Inflammatory macrophage (primary cell): ENCODE results near the gene SUSD5.
"Not testable (repeated sequence)": the region's sequence is repeated elsewhere in the genome, so short reads cannot be mapped to it uniquely, and the experiment has no call there.

Experiments
- DNase-seq, 2 donors: peaks; one replicate each; pipeline ENCODE4 v3.0.0-alpha.2; 2020 to 2022

Gene SUSD5

DNA sequence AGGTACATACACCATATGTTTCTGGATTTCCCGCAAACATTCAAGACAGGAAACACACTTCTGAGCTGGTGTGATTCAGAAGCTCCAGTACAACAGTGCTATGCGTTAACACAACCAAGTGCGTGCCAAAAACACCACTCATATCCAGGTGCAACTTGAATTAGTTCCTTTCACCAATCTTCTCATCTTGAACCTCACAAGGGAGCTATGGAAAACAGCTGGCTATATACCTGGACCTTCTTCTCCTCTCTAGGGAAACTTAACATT is 31.3 kb downstream of the SUSD5 start:
- DNase-seq: no peak

DNA sequence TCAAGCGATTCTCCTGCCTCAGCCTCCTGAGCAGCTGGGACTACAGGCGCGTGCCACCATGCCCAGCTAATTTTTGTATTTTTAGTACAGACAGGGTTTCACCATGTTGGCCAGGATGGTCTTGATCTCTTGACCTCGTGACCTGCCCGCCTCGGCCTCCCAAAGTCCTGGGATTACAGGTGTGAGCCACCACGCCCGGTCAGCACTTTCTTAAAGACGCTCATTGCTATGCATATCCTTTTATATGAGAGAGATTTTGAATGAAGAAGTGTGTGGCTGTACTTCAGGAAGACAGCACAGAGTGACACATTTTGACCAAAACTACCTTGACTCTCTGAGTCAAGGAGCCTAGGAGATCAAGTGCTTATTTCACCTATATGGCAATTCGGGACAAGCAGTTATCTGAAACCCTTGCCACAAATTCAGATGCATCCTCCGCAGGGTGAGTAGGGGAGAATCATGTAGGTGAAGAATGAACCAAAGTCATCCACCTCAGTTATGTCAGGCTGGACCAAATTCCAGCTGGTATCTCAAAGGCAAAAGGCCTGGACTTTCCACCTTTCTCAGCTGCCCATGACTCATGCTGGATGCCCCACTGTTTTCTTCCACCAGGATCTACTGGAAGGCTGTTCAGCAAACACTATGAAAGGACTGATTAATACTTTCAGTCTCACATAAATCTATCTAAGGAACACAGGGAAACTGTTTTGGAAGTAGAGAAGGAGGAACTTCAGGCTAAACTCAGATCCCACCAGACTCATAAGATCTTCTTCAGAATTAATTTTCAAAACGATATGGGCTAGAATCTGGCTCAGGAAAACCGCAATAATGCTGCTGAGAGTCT is 31.9 kb downstream of the SUSD5 start:
- DNase-seq: no peak

DNA sequence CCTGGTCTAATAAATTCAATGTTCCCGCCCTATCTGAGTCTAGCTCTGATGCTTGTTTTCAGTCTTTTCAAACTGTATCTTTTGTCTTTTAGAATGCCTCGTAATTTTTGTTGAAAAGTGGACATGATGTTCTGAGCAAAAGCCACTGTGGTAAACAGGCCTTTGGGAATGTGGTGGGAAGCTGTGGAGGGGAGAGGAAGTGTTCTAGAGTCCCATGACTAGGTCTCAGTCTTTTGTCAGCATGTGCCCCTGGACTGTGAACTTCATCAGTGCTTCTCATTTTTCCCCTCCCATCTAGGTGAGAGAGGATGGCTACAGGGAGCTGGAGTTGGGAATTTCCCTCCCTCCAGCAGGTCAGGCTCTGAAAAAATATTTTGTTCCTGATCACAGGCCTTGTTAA is 33.7 kb downstream of the SUSD5 start:
- no peak for DNase-seq

DNA sequence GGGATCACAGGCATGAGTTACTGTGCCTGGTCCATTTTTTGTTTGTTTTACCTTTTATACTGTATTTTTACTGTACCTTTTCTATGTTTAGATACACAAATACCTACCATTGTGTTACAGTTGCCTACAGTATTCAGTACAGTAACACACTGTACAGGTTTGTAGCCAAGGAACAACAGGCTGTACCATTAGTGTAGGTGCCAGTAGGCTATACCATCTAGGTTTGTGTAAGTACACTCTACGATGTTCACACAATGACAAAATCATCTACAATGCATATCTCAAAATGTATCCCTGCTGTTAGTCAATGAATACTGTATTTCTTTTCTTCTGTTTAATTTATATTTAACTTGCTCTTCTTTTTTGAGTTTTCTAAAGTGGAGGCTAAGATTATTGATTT is 37.0 kb downstream of the SUSD5 start:
- DNase-seq: not testable (repeated sequence)

DNA sequence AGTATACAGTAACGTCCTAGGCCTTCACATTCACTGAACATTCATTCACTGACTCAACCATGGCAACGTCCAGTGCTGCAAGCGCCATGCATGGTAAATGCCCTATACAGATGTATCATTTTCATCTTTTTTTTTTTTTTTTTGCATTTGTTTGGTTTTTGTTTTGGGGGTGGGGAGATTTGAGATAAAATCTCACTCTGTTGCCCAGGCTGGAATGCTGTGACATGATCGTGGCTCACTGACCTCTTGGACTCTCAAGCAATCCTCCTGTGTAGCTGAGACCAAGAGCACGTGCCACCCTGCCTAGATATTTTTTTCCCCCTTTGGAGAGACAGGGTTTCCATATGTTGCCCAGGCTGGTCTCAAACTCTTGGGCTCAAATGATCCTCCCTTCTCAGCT is 37.4 kb downstream of the SUSD5 start:
- no peak for DNase-seq

DNA sequence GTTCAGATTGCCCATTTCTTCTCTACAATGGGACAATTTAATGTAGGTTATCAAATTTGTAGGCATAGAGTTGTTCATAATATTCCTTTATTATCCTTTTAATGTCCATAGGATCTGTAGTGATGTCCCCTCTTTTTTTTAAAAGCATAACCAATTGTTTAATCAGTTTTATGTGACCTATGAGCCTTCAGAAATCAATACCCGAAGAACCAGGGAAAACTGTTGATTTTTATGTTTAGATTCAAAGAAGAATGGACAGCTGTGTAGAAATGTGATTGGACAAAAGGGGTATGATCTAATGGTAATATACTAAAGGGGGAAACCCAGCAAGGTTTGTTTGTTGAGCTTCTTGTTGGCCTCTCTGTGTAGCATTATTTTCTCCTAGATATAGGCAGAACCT is 39.5 kb downstream of the SUSD5 start:
- no peak for DNase-seq

DNA sequence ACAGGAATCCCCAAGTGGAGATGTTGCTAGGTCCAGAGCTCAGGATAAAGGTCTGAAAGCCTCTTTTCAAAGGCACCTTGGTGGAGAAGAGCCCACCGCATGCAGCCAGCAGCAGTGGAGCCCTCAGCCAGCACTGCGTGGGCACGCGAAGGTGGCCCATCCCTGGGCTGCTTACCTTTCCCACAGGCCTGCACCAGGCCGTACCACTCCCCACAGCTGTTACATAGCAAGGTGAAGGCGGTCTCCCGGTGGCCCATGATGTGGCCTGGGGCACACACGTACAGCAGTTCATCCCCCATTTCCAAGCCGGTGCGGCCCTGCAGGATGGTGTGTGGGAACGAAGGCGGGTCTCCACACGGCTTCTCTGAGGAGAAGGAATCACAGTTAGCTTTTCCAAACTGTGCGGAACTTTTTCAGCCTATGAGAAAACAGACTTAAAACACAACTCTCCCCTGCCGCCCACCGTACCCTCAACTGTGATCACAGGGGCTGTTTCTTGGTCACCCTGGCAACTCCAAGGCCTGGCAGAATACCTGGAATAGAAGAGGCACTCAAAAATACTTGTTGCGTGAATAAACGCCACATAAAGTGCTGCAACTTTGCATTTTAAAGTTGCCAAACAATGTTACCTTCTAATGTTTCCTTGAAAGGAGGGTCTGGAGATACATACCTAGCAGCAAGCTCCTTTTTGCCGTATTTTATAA is 43.7 kb downstream of the SUSD5 start:
- DNase-seq: no peak

DNA sequence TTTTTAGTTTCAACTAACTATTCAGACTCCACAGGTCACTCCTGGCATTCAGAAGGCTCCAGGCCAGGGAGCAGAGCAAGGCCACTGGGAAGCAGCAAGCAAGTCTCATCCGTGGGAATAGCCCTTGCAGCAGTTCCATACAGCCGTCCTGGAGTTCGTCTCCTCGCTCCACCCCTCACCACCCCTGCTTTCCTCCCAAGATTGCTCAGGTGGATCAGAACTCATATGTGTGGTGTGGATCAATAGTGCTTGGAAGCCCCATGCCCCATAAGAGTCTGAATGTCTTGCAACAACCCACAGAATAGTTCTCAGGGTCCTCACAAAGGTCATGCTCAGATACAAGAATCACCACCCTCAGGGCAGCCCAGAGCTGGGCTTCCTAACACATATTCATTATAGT is 44.5 kb downstream of the SUSD5 start:
- DNase-seq: no peak

DNA sequence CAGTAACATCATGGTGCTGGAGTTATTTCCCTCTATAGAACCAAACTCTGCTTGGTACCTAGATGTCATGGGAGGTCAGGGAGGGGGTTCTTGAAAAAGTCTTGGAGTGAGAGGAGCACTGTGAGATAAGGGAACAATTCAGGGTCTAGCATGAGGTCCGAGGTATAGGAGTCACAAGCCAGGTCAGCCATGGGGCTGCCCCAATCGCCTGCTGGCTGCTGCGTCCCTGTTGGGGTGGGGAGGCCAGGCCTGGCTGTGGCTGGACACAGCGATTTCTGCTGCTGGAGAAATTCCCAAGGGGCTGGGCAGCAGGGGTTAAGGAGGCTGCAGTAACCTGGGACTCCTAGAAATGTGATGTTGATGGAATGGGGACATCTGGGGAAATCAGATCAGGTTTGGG is 44.9 kb downstream of the SUSD5 start:
- DNase-seq: no peak

DNA sequence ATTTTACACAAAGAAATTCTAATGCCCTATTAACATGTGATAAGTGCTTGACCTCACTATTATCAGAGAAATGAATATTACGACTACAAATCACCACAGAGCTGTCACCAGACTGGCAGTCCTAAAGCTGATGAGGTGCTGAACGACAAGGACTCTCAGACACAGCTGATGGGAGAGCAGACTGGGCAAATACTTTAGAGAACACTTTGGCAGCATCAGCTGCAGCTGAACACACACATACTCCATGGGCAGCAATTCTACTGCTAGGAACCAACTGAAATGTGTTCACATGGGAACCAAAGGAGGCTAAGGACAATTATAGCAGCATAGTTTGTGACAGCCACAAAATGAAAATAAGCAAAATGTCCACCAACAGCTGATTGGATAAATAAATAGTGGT is 45.5 kb downstream of the SUSD5 start:
- no peak for DNase-seq

DNA sequence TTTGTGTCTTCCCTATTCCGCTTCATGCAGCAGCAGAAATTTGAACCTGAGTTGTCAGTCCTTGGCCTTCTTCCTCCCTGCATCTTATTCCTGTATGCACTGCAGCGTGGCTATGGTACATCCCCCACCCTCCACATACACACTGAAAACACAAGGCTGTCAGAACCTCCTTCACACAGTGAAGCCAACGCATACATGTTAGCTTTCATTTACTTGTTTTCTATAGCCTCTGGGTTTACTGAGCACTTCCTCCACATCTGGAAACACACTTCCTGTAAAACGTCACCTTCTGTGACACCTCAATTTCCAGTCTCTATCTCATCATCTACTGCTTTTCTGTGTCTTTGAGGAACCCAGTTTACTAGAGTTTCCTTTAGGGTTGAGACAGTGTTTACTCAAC is 47.0 kb downstream of the SUSD5 start:
- no peak for DNase-seq

DNA sequence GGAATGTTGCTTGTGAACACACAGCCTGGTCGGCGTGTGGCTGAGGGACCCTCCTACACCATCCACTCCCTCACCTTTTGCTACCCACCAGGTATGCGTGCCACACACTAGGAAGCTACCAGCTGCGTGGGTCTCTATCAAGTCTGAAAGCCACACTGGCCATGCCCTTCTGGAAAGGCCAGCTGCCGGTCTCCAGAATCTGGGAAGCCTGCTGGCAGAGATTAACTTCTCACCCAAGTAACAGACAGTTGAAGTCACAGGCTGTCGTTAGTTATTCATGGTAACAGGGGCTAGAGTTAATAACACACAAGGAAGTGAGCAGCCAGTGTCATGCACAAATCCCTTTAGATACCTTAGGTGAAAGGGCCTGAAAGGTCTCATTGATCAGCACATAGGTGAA is 48.1 kb downstream of the SUSD5 start:
- DNase-seq: no peak

DNA sequence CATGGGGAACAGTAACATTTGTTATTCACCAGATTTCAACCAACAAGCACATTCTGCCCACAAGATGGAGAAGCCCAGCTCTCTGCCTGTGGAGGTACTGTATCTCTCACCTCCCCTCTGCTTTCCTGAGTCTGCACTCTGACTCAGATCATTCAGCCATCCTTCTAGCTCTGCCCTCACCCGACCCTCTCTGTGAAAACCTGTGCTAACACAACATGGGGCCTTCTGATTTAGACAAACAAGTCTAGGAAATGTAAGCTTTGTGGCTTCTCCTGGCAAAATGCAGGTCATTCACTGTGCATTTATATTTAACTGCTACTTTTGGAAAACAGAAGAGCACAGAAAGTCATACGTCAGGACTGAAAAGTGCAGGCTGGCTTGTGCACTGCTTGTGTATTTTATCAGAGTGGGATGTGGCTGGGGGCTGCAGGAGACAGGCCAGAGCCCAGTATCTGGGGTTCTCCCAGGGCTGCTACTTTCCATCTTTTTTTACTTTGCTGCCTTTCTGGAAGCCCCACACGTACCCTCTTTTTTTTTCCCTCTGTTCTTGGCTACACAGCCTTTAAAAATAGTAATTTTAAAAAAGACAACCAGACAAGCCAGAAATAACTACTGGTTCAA is 50.8 kb downstream of the SUSD5 start:
- DNase-seq: no peak

DNA sequence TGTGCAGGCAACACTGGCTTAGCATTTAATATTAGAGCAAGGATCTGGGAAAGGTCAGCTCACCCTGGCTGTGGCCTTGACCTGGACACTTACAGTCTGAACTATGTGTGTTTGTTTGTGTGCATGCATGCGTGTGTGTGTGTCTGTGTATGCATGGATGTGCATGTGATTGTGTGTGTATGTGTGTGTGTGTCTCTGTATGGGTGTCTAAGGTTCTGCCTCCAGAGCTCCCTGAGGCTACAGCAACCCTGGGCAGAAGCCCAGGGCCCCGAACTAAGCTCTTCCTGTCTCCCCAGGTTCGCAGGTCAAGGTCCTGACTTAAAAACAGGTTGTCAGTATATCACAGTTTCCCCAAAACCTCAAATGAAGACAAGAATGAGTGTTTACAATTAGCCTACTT is 51.3 kb downstream of the SUSD5 start:
- no peak for DNase-seq

DNA sequence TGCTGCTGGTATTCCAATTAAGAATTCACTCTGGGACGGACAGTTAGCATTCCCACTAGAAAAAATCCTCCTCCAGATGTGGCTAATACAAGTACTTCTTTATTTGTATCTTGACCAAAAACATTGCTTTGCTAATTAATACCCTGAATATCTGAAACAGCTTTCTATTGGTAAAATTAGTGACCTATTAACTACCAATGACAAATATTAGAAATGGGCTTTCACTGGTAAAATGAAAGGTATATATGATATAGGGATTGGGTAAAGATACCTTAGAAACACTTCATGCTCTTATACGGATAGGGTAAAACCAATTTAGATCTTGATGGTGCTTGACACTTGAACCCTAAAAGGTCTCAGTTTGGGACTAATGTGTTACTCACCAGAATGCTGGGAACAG is 52.5 kb downstream of the SUSD5 start:
- DNase-seq: no peak

DNA sequence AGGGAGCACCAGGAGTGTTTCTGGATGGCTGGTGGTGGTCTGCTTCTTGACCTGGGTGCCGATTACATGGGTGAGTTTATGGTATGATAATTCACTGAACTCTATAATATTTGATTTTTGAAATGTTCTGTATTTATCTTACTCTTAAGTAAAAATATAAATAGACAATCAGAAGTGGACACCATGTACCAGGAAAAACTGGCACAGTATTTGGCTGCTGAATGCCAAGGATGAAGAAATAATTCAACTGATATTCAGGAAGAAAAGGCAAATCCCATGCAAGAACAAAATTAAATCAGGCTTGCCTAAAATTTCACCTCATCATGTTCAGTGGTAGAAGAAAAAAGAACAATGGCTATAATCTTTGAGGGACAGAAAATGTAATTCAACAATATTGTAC is 53.2 kb downstream of the SUSD5 start:
- no peak for DNase-seq

DNA sequence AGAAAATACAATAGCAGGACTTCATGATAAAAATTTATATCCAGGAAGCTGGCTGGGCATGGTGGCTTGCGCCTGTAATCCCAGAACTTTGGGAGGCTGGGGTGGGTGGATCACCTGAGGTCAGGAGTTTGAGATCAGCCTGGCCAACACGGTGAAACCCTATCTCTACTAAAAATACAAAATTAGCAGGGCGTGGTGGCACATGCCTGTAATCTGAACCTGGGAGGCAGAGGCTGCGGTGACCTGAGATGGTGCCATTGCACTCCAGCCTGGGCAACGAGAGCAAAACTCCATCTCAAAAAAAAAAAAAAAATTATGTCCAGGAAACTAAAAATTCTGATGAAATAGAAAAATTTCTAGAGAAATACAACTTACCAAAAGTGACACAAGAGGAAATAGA is 56.0 kb downstream of the SUSD5 start:
- not testable (repeated sequence) for DNase-seq

DNA sequence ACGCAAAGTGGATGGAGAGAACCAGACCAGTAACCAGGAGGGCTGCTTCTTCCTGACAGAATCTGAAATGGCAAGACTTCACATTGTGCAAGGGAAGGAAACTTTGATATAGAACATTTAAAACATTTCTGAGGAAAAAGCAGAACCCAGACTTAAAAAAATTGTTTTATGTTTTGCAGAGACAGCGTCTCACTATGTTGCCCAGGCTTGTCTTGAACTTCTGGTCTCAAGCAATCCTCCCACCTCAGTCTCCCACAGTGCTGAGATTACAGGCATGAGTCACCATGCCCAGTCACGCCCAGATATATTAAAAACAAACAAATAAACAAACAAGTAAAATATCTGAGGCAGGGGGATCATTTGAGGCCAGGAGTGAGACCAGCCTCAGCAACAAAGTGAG is 58.6 kb downstream of the SUSD5 start:
- peak; percentile 49 to 68 for DNase-seq

DNA sequence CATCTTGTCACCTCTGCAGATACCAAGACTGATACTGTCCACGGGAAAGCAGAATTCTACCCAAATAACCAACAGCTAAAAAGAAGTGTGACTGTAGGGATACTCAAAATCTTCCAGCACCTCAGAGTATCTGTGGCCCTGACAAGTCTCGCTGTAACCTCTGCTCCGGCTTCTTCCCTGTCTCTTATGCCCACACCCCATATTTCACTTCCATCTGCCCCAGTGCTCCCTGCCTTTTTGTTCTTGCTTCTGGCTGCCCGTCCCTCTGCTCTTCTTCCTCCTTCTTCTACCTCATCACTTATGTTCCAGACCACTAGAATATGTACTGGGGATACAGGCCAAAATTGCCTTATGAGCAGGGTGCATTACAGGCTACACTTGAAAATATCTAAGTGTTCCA is 59.4 kb downstream of the SUSD5 start:
- DNase-seq: peak in 1 of 2 donors; percentile 25

DNA sequence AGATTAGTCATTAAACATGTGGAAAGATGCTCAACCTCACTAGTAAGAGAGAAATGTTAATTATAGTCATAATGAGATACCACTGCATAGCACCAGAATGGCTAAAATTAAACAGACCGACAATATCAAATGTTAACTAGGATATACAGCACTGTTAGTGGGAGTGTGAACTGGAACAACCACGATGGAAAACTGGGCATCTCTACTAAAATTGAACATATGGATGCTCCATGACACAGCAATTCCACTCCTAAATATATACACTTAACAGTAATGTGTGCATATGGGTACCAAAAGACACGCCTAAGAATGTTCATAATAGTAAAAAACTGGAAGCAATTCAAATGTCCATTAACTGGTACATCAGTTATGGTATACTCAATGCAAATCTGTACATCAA is 63.3 kb downstream of the SUSD5 start:
- DNase-seq: no peak

DNA sequence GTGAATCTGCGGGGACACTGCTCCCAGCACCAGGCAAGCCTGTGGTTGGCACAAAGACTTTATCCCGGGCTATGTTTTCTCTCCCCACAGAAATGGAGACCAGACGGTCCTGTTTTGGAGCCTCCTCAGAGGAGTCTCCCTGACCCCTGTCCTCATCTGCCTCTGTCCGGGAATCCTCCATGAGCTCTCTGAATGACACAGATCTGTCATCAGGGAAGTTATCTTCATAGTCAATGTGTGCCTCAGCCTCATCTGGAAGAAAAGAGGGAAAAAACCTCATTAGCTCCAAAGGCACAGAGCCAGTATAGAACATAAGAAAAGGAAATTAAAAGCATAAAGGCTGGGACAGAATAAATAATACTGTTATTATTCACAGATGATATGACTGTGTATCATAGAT is 64.8 kb downstream of the SUSD5 start:
- no peak for DNase-seq

DNA sequence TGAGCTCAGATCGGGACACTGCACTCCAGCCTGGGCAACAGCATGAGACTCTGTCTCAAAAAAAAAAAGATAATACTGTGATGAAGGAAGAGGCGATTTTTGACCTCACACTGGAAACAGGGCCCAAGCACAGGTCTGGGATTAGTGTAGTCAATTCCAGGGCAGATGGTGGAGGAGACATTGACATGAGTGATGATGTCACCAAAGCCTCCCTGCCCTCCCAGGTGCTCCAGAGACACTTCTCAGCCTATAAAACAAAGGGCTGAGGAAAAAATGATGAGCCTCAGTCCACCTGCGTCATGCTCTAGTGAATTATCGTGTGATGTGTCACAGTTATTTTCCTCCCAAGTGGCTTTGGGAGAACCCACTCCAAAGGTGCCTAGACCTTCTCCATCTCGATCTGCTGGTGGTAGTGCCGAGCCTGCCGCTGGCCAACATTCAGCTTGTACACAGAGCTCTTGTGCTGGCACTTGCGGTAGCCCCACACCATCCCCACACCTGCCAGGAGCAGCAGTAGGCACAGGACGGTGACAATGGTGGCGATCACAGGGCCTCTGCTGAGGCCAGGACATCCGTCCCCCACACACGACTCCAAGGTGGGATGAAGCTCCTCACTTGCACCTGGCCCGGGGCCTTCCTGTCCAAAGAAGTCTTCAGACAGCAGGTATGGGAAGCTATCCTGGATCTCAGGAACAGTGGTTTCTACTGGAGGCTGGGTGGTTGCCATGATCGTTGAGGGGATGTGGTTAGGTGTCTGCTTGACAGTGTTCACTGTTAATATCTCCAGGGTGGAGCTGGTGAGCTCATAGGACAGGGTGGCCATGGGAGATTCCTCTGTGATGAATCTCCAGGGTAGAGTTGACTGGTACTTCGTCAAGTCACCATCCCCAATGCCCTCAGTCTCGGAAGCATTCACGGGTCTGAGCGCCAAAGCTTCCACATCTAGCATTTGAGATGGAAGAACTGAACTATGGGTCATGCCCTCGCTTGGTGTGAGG is 65.9 kb downstream of the SUSD5 start:
- DNase-seq: no peak

DNA sequence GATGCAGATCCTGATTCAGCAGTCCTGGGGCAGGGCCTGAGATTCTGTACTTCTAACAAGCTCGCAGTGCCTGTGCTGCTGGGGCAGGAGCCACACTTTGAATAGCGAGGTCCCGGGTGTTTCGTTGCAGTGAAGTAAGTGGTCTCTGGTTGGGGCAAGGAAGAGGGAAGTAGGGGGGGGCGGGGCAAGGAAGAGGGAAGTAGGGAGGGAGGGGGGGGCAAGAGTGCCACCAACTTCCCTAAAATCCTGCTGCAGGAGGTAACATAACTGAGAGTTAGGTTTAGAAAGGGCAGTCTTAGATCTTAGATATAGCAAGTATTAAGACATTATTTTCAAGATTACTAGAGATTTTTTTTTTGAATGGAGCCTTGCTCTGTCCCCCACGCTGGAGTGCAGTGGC is 69.3 kb downstream of the SUSD5 start:
- DNase-seq: peak; percentile 64 to 84
